K562 (cell line): Measurements from ENCODE around the gene LRRTM2. TPM values are rescaled to one million over a fixed set of nuclear protein-coding genes. Genes with fewer than 3 reads are reported as not detected.

Experiments used
- ATAC-seq: fragments of 200-7000 bp; cut with Tn5 transposase; 3 replicates; pipeline ENCODE4 v1.9.1; 2020; ENCODE audit warnings: moderate library complexity
- BruUV-seq: library from RNA; stranded (reverse); fragments of 400-500 nt; replicated peaks from 2 replicates; lab custom pipeline; 2021; lab: Mats Ljungman, UMichigan
- CTCF ChIA-PET: fragments of 300-600 bp; formaldehyde crosslinking; extraction: SDS; loops from one replicate; lab custom pipeline; 2021; ENCODE audit warnings: low intra/inter-chr PET ratio; lab: Yijun Ruan, JAX
- POLR2A ChIA-PET: fragments of 300-600, 350-650 bp; sonication (Branson Sonifier 250); formaldehyde crosslinking; extraction: SDS; loops from one replicate; lab custom pipeline; 2021; ENCODE audit warnings: antibody characterized with exemption, inconsistent platforms; lab: Yijun Ruan, JAX
- DNase-seq, 4 experiments: peaks; one replicate each; pipeline versions ENCODE4 v3.0.0 to v3.0.0-alpha.2; 2011 to 2018; ENCODE audit warnings: low spot score in 3 of 4, mixed read lengths in 3 of 4; ENCODE audit errors: extremely low read depth in 1 of 4
- FAIRE-seq: peaks from 2 replicates; lab custom pipeline; 2011; peaks lifted over from hg19 to GRCh38; lab: Jason Lieb, UNC
- H2AFZ ChIP-seq: 2 replicates; pipeline ENCODE4 v1.6.0; 2011; ENCODE audit warnings: low read depth, low read length, control low read depth, inconsistent platforms
- H3K27ac ChIP-seq: fragments of 200-600 bp; 3 replicates; pipeline ENCODE4 v1.8.0; 2011; ENCODE audit warnings: low read depth, mild to moderate bottlenecking, control low read depth, inconsistent platforms, low read length, moderate library complexity, mixed read lengths; ENCODE audit errors: extremely low read depth
- H3K27me3 ChIP-seq, 2 experiments: fragments of 300-600 bp in 1 of 2; 2 replicates in 1 of 2; 3 replicates in 1 of 2; pipeline versions ENCODE4 v1.6.0 to v1.8.0; 2011; ENCODE audit warnings: inconsistent platforms in 2 of 2, low read length in 2 of 2, mild to moderate bottlenecking in 1 of 2, mixed read lengths in 1 of 2, moderate library complexity in 1 of 2; ENCODE audit not compliant: control insufficient read depth in 2 of 2, insufficient read depth in 2 of 2
- H3K36me3 ChIP-seq: fragments of 300-600 bp; 3 replicates; pipeline ENCODE4 v1.8.0; 2011; ENCODE audit warnings: mild to moderate bottlenecking, low read length, inconsistent platforms; ENCODE audit not compliant: control insufficient read depth, insufficient read depth
- H3K4me1 ChIP-seq, 2 experiments: fragments of 200-600 bp in 1 of 2; replicated peaks in 1 of 2; 2 replicates in 1 of 2; 3 replicates in 1 of 2; pipeline versions ENCODE4 v1.5.1 to v1.8.0; 2011; ENCODE audit warnings: inconsistent platforms in 2 of 2, low read length in 2 of 2, mild to moderate bottlenecking in 1 of 2, mixed read lengths in 1 of 2, moderate library complexity in 1 of 2; ENCODE audit not compliant: control insufficient read depth in 2 of 2, insufficient read depth in 2 of 2
- H3K4me2 ChIP-seq: 2 replicates; pipeline ENCODE4 v1.6.1; 2011; ENCODE audit warnings: low read length, control low read depth, inconsistent platforms, mixed read lengths; ENCODE audit not compliant: insufficient read depth
- H3K4me3 ChIP-seq: fragments of 200-600 bp; sonication (generic), shearing (Covaris generic); 2 replicates; pipeline ENCODE4 v1.5.1; 2016; ENCODE audit warnings: control low read depth, inconsistent platforms
- H3K79me2 ChIP-seq: fragments of 200-600 bp; 3 replicates; pipeline ENCODE4 v1.8.0; 2011; ENCODE audit warnings: low read length, inconsistent platforms; ENCODE audit not compliant: control insufficient read depth, insufficient read depth
- H3K9ac ChIP-seq, 2 experiments: 2 replicates each; pipeline versions ENCODE4 v1.6.0 to v1.6.1; 2011; ENCODE audit warnings: low read depth in 2 of 2, low read length in 2 of 2, control low read depth in 1 of 2, inconsistent platforms in 1 of 2, mild to moderate bottlenecking in 1 of 2, mixed read lengths in 1 of 2; ENCODE audit not compliant: insufficient read depth in 1 of 2
- H3K9me1 ChIP-seq: one replicate; pipeline ENCODE4 v1.6.0; 2011; ENCODE audit warnings: inconsistent platforms, mild to moderate bottlenecking, low read length, moderate library complexity; ENCODE audit not compliant: control insufficient read depth, insufficient read depth
- H3K9me3 ChIP-seq: replicated peaks from 2 replicates; pipeline ENCODE4 v1.5.1; 2011; ENCODE audit warnings: low read depth, low read length, inconsistent platforms; ENCODE audit not compliant: control insufficient read depth, insufficient read depth
- H4K20me1 ChIP-seq: replicated peaks from 2 replicates; pipeline ENCODE4 v1.6.1; 2011; ENCODE audit warnings: low read length, inconsistent platforms, mixed read lengths; ENCODE audit not compliant: control insufficient read depth, insufficient read depth
- FOXO4 ChIP-seq: fragments of 450-650 bp; formaldehyde crosslinking; IDR thresholded peaks from 2 replicates; pipeline ENCODE4 v1.4.0; 2020; ENCODE audit warnings: mild to moderate bottlenecking, moderate library complexity
- KHSRP ChIP-seq: fragments of 450-650 bp; IDR thresholded peaks from 2 replicates; pipeline ENCODE4 v1.6.1; 2017
- MTA3 ChIP-seq: fragments of 450-650 bp; formaldehyde crosslinking; IDR thresholded peaks from 2 replicates; pipeline ENCODE4 v1.6.1; 2017; ENCODE audit warnings: mild to moderate bottlenecking, borderline replicate concordance
- NUFIP1 ChIP-seq: fragments of 450-650 bp; IDR thresholded peaks from 2 replicates; pipeline ENCODE4 v1.6.1; 2018; ENCODE audit not compliant: partially characterized antibody
- OTX1 ChIP-seq: fragments of 450-650 bp; formaldehyde crosslinking; IDR thresholded peaks from 2 replicates; pipeline ENCODE4 v1.4.0; 2022; ENCODE audit warnings: mild to moderate bottlenecking
- RBM25 ChIP-seq: fragments of 200-400 bp; formaldehyde crosslinking; IDR thresholded peaks from 2 replicates; pipeline ENCODE4 v1.6.1; 2018; ENCODE audit warnings: low read length, low read depth, moderate library complexity; ENCODE audit not compliant: severe bottlenecking
- RFX5 ChIP-seq: IDR thresholded peaks from 2 replicates; pipeline ENCODE4 v1.6.1; 2011; ENCODE audit warnings: low read depth, mild to moderate bottlenecking, improper control_type of control experiment, low read length
- SP1 ChIP-seq: sonication (generic); formaldehyde crosslinking; IDR thresholded peaks from 2 replicates; pipeline ENCODE4 v1.8.1; 2022; ENCODE audit warnings: mild to moderate bottlenecking, missing genetic modification reagents
- TAF15 ChIP-seq: fragments of 200-400 bp; formaldehyde crosslinking; IDR thresholded peaks from 2 replicates; pipeline ENCODE4 v1.6.1; 2017; ENCODE audit warnings: mild to moderate bottlenecking, low read depth, low read length, moderate library complexity
- ZHX1 ChIP-seq: fragments of 150-350 bp; conservative IDR thresholded peaks from 2 replicates; pipeline ENCODE4 v1.6.1; 2014; ENCODE audit warnings: low read length
- ZKSCAN1 ChIP-seq: fragments of 150-350 bp; IDR thresholded peaks from 2 replicates; pipeline ENCODE4 v1.6.1; 2016; ENCODE audit warnings: low read depth, low read length
- WGBS: fragments of 100-300 bp; shearing (Covaris generic); methylation state at CpG from one replicate; pipeline ENCODE4 v1.1.6; 2016; ENCODE audit warnings: low coverage, mixed read lengths; ENCODE audit not compliant: insufficient coverage; ENCODE audit errors: missing lambda C conversion rate; 5-methylcytosine and 5-hydroxymethylcytosine counted together
- in situ Hi-C: fragments of 300-500 bp; cut with MboI; formaldehyde crosslinking; loops from 4 replicates; pipeline ENCODE4 v1.15.0; 2018; ENCODE audit warnings: inconsistent platforms, mixed read lengths
- intact Hi-C: fragments of 100-400 bp; cut with micrococcal nuclease; formaldehyde crosslinking; loops from 2 replicates; pipeline ENCODE4 v1.14.2; 2022
- polyA plus RNA-seq, 8 experiments: library from polyadenylated mRNA; depleted of rRNA in 4 of 8; stranded (reverse) in 5 of 8; unstranded in 3 of 8; fragments of >200 nt; fragmentation: Nextera tagmentation in 2 of 8; fragmentation: Illumina TruSeq in 1 of 8; extraction: Ambion mirVana in 2 of 8; extraction: Trizol in 1 of 8; gene quantifications; 2 replicates each; pipeline versions ENCODE4 v1.2.1 to v1.2.3, GENCODE V29; 2011 to 2014; ENCODE audit warnings: inconsistent platforms in 1 of 8, missing spikeins in 1 of 8
- total RNA-seq, 7 experiments: library from RNA; depleted of rRNA in 6 of 7; stranded (reverse); fragments of >200 nt in 6 of 7; fragmentation: Illumina TruSeq in 2 of 7; extraction: Trizol in 2 of 7; gene quantifications; 2 replicates each; pipeline versions ENCODE4 v1.2.1 to v1.2.3, GENCODE V29; 2011 to 2021; ENCODE audit warnings: low replicate concordance in 1 of 7
- TF ChIP-seq, protein P1 (sequence below): sonication (generic); formaldehyde crosslinking; IDR thresholded peaks from 2 replicates; pipeline ENCODE4 v1.8.0; 2023; ENCODE audit warnings: mild to moderate bottlenecking, missing genetic modification reagents
- TF ChIP-seq, protein P2 (sequence below): fragments of 250-450 bp; sonication (Bioruptor Pico); IDR thresholded peaks from 2 replicates; pipeline ENCODE4 v1.8.0; 2022; ENCODE audit warnings: moderate library complexity, mild to moderate bottlenecking, inconsistent platforms

The LRRTM2 gene
- total and polyA plus RNA-seq, 9 of the 15 experiments (the other 6 are each of a cell fraction or from before 2014, with no cell fraction given): under 0.01 to 0.07 (median 0.03) TPM; not detected in 4

DNA sequence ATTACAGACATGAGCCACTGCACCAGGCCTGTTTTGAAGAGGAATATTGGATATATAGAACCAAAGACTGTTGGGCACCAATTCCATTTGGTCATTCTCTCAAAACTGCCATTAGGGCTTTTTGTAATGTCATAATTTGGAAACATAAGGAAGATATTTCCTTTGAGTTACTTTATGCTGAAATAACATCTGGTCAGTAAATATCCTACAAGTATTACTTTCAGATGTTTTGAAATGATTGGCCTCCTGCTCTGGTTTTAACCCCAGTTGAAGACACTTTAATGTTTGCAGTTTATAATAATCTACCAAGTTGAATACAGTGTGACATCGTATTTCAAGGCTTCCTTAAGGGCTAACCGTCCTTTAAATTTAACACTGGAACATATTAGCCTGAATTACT is 33.6 kb downstream of the LRRTM2 start:
- Histone ChIP-seq H3K4me2 (no peak overlapping the region), H3K79me2 (no peaks in the 10 kb centered on the region), H3K4me1 (no peaks in the 10 kb centered on the region), H3K27me3 (no peaks in the 10 kb centered on the region), H3K27ac (no peak overlapping the region), H3K36me3 (peaks cover 4% of the 10 kb centered on the region; the same call in 1 of the 3 replicates), H2AFZ (no peak overlapping the region), H3K9me3 (no peaks in the 10 kb centered on the region), H3K4me3 (no peak overlapping the region), H3K9me1 (no peaks in the 10 kb centered on the region), H4K20me1 (no peaks in the 10 kb centered on the region; the same call in 1 of the 2 replicates), H3K9ac (no peak overlapping the region)
- TF ChIP-seq, protein P1, sequence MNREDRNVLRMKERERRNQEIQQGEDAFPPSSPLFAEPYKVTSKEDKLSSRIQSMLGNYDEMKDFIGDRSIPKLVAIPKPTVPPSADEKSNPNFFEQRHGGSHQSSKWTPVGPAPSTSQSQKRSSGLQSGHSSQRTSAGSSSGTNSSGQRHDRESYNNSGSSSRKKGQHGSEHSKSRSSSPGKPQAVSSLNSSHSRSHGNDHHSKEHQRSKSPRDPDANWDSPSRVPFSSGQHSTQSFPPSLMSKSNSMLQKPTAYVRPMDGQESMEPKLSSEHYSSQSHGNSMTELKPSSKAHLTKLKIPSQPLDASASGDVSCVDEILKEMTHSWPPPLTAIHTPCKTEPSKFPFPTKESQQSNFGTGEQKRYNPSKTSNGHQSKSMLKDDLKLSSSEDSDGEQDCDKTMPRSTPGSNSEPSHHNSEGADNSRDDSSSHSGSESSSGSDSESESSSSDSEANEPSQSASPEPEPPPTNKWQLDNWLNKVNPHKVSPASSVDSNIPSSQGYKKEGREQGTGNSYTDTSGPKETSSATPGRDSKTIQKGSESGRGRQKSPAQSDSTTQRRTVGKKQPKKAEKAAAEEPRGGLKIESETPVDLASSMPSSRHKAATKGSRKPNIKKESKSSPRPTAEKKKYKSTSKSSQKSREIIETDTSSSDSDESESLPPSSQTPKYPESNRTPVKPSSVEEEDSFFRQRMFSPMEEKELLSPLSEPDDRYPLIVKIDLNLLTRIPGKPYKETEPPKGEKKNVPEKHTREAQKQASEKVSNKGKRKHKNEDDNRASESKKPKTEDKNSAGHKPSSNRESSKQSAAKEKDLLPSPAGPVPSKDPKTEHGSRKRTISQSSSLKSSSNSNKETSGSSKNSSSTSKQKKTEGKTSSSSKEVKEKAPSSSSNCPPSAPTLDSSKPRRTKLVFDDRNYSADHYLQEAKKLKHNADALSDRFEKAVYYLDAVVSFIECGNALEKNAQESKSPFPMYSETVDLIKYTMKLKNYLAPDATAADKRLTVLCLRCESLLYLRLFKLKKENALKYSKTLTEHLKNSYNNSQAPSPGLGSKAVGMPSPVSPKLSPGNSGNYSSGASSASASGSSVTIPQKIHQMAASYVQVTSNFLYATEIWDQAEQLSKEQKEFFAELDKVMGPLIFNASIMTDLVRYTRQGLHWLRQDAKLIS (CRISPR knock-in tag): no peak
- TF ChIP-seq RBM25 (no peak), FOXO4 (CRISPR knock-in tag) (no peak), ZHX1 (no peak), KHSRP (no peak), RFX5 (no peak), MTA3 (no peak), OTX1 (CRISPR knock-in tag) (no peak), SP1 (CRISPR knock-in tag) (no peak), TAF15 (no peak), ZKSCAN1 (no peak), NUFIP1 (no peak)
- TF ChIP-seq, protein P2, sequence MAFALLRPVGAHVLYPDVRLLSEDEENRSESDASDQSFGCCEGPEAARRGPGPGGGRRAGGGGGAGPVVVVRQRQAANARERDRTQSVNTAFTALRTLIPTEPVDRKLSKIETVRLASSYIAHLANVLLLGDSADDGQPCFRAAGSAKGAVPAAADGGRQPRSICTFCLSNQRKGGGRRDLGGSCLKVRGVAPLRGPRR (CRISPR knock-in tag): no peak
- no TSS peak for BruUV-seq
- ATAC-seq (no peak), DNase-seq (no peak), FAIRE-seq (no peak)
- in situ Hi-C loops: no loop called here
- ChIA-PET CTCF (no interaction called here), POLR2A (no interaction called here)
- 86% methylated on average over 2 of the region's 2 CpGs for WGBS
- intact Hi-C loops: no loop called here
